Effector CD8-positive, alpha-beta T cell (primary cell): ENCODE data around the gene MLLT10.

Experiments
- DNase-seq: peaks from one replicate; lab custom pipeline; 2025; lab: John Stamatoyannopoulos, UW

The MLLT10 gene

GRCh38 chr10:21634599-21635365, 100.8 kb downstream of the MLLT10 start:
- DNase-seq, result no peak

DNA sequence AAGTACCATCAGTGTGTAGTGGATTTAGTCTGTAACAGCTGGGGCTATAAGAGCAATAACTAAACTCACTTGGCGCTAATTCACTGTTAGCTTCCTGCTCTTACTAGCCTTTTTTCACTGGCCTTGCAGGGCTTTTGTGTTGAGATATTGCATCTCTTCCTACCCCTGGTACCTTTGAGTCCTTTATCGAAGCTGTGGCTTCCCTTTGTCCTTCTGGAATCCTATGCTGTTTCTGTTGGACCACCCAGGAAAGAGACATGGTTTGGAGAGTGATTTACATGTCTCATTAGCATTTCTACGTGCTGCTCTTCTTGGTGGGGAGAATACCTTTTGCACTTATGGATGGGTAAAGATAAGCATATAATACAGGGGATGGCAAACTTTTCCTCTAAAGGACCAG, 103.8 kb downstream of the MLLT10 start:
- DNase-seq, result no peak

DNA sequence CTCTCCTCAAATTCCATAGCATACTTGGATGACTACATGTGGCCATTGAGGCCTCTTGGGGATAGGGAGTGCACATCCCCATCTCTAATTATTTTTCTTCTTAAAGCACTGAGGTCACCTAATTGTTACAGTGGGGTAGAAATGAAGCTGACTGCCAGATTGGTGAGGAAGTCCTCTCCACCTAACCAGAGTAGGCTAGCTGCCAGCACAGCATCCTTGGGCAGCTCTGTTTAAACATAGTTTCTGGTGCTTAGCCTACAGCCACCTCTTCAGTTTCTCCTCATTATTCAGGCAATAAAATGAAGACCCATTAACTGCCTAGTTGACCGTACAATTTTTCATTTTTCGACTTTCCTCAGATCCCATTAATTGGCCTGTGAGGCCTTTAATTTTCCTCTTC, 104.6 kb downstream of the MLLT10 start:
- DNase-seq, result no peak

DNA sequence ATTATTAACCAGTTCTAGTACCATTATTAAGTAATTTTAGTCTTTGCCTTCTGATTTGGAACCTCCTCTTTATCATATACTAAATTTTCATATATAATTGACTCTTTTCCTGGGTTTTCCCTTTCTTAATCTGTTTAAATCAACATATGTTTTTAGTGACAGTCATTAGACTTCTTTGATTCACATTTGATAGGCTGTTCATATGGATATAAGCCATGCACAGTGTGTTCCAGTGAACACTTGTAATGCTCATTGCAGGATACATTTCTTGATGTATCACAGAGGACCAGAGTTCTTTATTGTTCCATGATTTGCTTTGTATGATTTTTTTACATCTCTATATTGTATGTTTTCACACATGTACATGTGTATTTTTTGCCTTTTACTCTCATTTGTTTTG, 114.0 kb downstream of the MLLT10 start:
- DNase-seq, result no peak

DNA sequence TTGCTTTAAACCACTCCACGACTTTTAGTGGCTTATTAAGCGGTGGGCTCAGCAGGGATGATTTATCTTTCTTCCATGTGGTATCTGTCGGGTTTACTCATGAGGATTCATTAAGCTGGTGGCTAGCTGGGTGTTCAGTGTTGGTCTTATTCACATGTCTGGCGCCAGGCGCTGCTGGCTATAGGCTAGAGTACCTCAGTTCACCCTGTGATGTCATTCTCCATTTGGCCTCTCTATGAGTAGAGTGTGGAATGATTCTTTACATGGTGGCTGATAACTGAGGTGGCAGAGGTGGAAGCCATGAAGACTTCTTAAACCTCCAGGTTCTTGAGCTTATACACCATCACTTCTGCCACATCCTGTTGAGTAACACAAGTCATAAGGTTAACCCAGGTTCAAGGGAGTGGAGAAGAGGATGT, 115.4 kb downstream of the MLLT10 start:
- DNase-seq, result no peak

DNA sequence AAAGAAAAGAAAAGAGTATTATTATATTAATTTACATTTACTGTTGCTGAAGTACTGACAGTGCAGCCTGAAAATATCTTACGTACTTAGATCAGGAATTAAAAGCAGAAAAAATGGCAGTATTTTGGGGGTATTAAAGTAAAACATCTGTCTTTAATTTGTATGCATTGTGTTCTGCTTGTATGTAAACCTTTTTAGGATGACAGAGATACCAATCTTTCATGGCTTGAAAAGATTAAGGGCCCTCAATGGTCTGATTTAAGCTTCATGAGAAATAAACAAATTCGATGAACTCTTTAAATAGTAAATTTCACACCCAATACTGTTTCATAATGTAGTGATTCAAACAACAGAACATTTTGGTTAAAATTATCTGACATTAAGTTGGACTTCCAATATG, 116.3 kb downstream of the MLLT10 start:
- DNase-seq, result no peak

GRCh38 chr10:21655236-21655635, 121.2 kb downstream of the MLLT10 start:
- DNase-seq, result no peak

GRCh38 chr10:21655687-21656086, 121.7 kb downstream of the MLLT10 start:
- no peak for DNase-seq

DNA sequence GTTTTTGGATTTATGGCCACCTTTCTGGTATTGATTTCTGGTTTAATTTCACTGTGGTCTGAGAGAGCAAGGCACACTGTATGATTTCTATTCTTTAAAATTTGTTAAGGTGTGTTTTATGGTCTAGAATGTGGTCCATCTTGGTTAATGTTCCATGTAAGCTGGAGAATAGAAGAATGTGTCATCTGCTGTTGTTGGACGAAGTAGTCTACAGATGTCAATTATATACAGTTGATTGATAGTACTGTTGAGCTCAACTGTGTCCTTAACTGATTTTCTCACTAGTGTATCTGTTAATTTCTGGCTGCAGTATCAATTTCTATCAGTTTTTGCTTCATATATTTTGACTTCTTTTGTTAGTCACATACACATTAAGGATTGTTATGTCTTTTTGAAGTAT, 127.1 kb downstream of the MLLT10 start:
- DNase-seq, result no peak

DNA sequence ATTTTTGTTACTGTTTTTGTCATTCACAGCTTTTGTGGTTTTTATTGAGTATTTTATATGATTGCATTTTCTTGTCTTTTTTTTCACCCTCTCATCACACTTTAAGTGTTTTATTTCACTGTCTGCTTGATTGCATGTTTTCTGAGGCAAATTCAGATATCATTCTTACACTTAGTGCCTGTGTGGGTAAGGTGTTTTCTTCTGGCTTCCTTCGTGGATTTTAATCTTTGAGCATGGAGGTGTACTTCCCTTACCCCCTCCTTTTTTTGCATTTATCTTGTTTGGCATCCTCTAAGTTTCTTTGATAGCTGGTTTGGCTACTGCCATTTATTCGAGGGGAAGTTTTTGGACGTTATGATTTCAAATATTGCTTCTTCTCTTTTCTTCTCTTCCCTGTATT, 127.9 kb downstream of the MLLT10 start:
- no peak for DNase-seq

DNA sequence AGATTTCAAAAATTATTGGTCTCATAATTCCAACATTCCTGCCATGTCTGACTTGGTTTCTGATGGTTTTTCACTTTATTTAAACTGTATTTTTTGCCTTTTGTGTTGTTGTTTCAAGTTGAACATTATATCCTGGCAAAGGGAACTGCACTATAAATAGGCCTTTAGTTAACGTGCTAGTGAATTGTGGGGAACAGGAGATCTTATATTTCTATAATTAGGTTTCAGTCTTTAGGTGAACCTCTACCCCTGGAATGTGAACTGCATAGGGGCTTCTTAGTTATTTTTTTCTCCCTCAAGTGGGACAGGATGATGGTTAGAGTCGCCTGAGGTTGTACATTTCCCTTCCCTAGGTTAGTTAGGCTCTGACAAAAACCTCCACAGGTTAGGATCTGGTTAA, 128.6 kb downstream of the MLLT10 start:
- no peak for DNase-seq

GRCh38 chr10:21668831-21669230, 134.8 kb downstream of the MLLT10 start:
- DNase-seq, result no peak

GRCh38 chr10:21670391-21670790, 136.4 kb downstream of the MLLT10 start:
- no peak for DNase-seq

GRCh38 chr10:21673668-21674067, 139.6 kb downstream of the MLLT10 start:
- no peak for DNase-seq

DNA sequence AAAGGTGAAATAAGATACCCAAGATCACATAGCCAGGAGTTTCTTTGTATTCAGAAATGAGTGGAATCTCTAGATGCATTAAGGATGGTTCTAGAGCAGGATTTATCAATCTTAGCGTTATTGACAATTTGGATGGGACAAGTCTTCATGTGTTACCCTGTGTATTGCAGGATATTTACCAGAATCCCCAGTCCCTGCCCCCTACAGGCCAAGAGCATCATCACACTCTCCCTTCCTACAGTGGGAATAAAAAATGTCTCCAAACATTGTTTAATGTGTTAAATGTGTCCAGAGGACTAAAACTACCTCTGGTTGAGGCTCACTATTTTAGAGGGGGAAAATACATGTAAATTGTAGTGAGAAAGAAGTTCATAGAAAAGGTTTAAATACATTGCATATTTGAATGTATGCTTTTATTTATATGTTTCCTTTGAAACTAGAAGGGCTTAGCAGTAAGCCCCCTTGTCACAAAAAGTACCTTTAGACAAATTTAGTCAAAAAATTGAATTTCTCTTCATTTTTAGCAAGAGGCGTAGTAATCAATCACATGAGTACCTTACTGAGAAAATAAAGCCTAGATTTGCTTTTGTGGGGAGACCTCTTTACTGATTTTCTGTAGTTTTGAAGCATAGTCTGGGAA, 141.2 kb downstream of the MLLT10 start:
- DNase-seq, result no peak

DNA sequence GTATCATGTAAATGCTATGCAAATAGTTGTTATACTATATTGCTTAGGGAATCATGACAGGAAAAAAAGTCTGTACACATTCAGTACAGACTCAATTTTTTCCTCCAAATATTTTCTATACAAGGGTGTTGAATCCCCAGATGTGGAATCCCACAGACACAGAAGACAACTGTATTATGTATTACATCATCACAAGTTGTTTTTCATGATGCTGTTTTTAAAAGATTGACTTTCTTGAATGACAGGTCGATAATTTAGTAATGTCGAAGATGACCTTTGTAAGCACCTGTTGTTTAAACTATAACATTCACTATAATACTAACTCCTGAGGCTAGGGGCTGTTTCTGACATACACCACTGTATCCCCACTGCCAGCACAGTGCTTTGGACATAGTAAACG, 143.5 kb downstream of the MLLT10 start:
- no peak for DNase-seq

- no peak for DNase-seq
Observed at GRCh38 chr10:21681156-21681555, 147.1 kb downstream of the MLLT10 start.

DNA sequence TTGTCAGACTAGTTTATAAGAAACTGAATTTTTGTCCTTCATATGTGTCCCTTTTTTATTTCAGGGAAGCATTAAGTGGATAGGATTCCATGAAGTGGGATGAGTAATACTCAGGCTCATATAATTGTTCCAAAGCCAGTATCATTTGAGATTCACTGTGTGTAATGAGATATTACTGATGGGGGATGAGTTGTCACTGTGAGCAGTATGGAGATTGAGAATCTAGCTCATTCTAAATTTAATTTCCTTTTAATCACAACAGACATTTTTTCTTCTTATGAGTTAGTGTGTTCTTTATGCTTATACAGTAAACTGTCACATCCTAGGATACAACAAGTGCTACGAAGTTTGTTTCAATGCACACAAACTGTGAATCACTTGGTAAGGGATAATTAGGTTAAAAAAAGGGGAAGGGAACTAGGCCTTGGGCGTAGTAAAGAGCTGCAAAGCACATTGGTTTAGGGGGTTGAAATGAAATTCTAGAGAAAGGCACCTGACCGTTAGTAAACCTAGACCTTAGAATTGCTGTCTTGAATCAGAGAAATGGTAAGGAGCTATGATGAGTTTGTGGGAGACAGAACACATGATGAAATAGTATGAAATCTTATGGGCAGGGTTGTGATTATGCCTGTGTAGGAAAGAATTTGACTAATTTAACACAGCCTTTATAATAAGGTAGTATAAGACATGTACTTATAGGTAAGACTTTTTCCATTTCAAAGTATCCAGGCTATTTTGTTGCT, 153.4 kb downstream of the MLLT10 start:
- no peak for DNase-seq

DNA sequence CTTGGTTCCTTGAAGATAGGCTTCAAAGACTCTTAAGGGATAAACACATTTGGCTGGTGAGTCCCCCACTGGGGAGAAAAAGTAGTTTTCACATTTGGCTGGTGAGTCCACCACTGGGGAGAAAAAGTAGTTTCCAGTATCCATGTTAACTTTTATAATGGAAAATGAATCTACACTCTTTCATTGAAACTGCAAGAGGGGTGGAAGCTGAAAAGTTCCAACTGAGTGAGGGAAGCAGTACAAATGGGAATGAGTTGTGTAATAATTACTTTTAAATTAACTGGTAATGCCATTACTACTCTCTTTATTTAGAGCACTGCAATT, 153.9 kb downstream of the MLLT10 start:
- no peak for DNase-seq

DNA sequence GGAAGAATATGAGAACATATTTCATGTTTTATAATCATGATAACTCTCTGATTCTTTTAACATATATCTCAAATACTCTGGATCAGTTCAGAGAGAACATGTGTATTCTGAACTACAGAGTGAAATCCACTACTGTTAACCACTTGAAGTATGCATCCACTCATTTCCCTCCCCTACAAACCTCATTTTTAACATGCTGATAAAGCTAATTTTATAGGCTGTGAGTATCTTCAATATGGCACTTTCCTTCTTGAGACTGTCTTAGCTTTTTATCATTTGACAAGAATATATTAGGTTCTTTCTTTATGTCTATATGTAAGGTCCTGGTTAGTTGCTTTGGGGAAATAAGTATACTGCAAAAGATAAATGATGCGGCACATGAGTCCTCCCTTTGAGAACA, 154.8 kb downstream of the MLLT10 start:
- no peak for DNase-seq

GRCh38 chr10:21689881-21690280, 155.8 kb downstream of the MLLT10 start:
- DNase-seq, result no peak

GRCh38 chr10:21692916-21693315, 158.9 kb downstream of the MLLT10 start:
- no peak for DNase-seq

DNA sequence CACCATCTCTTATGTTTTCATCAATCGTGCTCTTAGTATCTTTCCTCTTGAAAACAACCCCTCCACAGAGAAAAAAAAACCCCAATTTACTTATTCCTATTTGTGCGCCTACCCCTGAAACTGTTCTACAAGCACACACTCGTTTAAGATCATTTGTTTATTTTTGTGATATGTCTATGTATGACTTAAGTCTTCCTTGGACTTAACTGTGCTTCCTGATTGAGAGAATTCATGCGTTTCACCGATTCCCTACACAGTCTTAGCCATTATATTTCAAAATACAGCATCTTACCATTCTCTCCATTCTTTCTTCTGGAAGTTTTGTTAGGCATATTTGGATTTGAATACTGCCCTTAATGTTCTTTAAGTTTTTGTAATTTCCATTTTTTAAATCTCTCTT, 159.4 kb downstream of the MLLT10 start:
- no peak for DNase-seq
